ENCODE results near the gene LGALS7.
"Not testable (repeated sequence)": the region's sequence is repeated elsewhere in the genome, so short reads cannot be mapped to it uniquely, and the experiment has no call there.

Gene LGALS7

GRCh38 chr19:38780443-38780842, 7.1 kb upstream of the LGALS7 start:
- TF ChIP-seq CTCF (IDR thresholded peaks at IDR 0.05; ENCODE audit: control insufficient read depth, insufficient read depth, low read depth, low read length, missing control alignments): no peak
- DNase-seq (ENCODE audit: low read depth): no peak
- H3K4me3 ChIP-seq (ENCODE audit: control insufficient read depth, low read depth, low read length): no peak overlapping the region

GRCh38 chr19:38778733-38779132, 5.4 kb upstream of the LGALS7 start:
- no peak overlapping the region for H3K4me3 ChIP-seq (ENCODE audit: control insufficient read depth, low read depth, low read length)
- no peak for TF ChIP-seq CTCF (IDR thresholded peaks at IDR 0.05; ENCODE audit: control insufficient read depth, insufficient read depth, low read depth, low read length, missing control alignments)
- DNase-seq (ENCODE audit: low read depth): no peak

GRCh38 chr19:38774181-38774950, 1.0 kb upstream of the LGALS7 start:
- no peak for TF ChIP-seq CTCF (IDR thresholded peaks at IDR 0.05; ENCODE audit: control insufficient read depth, insufficient read depth, low read depth, low read length, missing control alignments)
- DNase-seq (ENCODE audit: low read depth): no peak
- no peak overlapping the region for H3K4me3 ChIP-seq (ENCODE audit: control insufficient read depth, low read depth, low read length)

GRCh38 chr19:38771569-38771968, 1.7 kb downstream of the LGALS7 start:
- not testable (repeated sequence) for H3K4me3 ChIP-seq (ENCODE audit: control insufficient read depth, low read depth, low read length); DNase-seq (ENCODE audit: low read depth)

- H3K4me3 ChIP-seq (ENCODE audit: control insufficient read depth, low read depth, low read length); DNase-seq (ENCODE audit: low read depth): not testable (repeated sequence)
Observed at GRCh38 chr19:38770949-38771275, 2.4 kb downstream of the LGALS7 start.

GRCh38 chr19:38770228-38770948, 2.9 kb downstream of the LGALS7 start:
- not testable (repeated sequence) for DNase-seq (ENCODE audit: low read depth); H3K4me3 ChIP-seq (ENCODE audit: control insufficient read depth, low read depth, low read length)

GRCh38 chr19:38769635-38770211, 3.6 kb downstream of the LGALS7 start:
- peak overlapping the region; percentile 23 for H3K4me3 ChIP-seq (ENCODE audit: control insufficient read depth, low read depth, low read length)
- no peak for DNase-seq (ENCODE audit: low read depth)
- TF ChIP-seq CTCF (IDR thresholded peaks at IDR 0.05; ENCODE audit: control insufficient read depth, insufficient read depth, low read depth, low read length, missing control alignments): peak; percentile 79

- no peak for TF ChIP-seq CTCF (IDR thresholded peaks at IDR 0.05; ENCODE audit: control insufficient read depth, insufficient read depth, low read depth, low read length, missing control alignments)
- H3K4me3 ChIP-seq (ENCODE audit: control insufficient read depth, low read depth, low read length): no peak overlapping the region
- no peak for DNase-seq (ENCODE audit: low read depth)
Observed at GRCh38 chr19:38766276-38767047, 6.9 kb downstream of the LGALS7 start.
